Mononuclear cell (primary cell): ENCODE data around the gene DDX54. TPM values are rescaled to one million over a fixed set of nuclear protein-coding genes. Genes with fewer than 3 reads are reported as not detected.

Experiments used
- H3K27me3 ChIP-seq: 2 replicates; pipeline ENCODE4 v1.6.0; 2011; ENCODE audit warnings: low read length, control low read depth; ENCODE audit not compliant: insufficient read depth
- H3K4me1 ChIP-seq: 2 replicates; pipeline ENCODE4 v1.5.1; 2011; ENCODE audit warnings: mild to moderate bottlenecking, low read length, control low read depth; ENCODE audit not compliant: insufficient read depth
- H3K4me3 ChIP-seq: 2 replicates; pipeline ENCODE4 v1.5.1; 2011; ENCODE audit warnings: mild to moderate bottlenecking, low read length, moderate library complexity
- H3K9me3 ChIP-seq: 2 replicates; pipeline ENCODE4 v1.5.1; 2011; ENCODE audit warnings: low read depth, mild to moderate bottlenecking, control low read depth, low read length
- total RNA-seq: library from RNA; depleted of rRNA; stranded (reverse); fragments of >200 nt; gene quantifications from one replicate; pipeline ENCODE4 v1.2.3, GENCODE V29; 2012

Gene DDX54
- total RNA-seq, 1 donor = 31.7 TPM

GRCh38 chr12:113184900-113185179, 438 bp downstream of the DDX54 start:
- no peaks in the 10 kb centered on the region for H3K9me3 ChIP-seq
- no peaks in the 10 kb centered on the region for H3K27me3 ChIP-seq
- H3K4me3 ChIP-seq = peak overlapping the region; percentile 97
- peaks cover 39% of the 10 kb centered on the region for H3K4me1 ChIP-seq

GRCh38 chr12:113184098-113184899, 979 bp downstream of the DDX54 start:
- H3K27me3 ChIP-seq = no peaks in the 10 kb centered on the region
- no peaks in the 10 kb centered on the region for H3K9me3 ChIP-seq
- H3K4me1 ChIP-seq = peaks cover 39% of the 10 kb centered on the region
- H3K4me3 ChIP-seq = peak overlapping the region; percentile 97

- no peaks in the 10 kb centered on the region for H3K9me3 ChIP-seq
- no peaks in the 10 kb centered on the region for H3K27me3 ChIP-seq
- H3K4me3 ChIP-seq = no peak overlapping the region
- peaks cover 39% of the 10 kb centered on the region for H3K4me1 ChIP-seq
Measured at GRCh38 chr12:113183030-113183589, 2.2 kb downstream of the DDX54 start.

GRCh38 chr12:113181975-113182374, 3.3 kb downstream of the DDX54 start:
- H3K4me1 ChIP-seq = peaks cover 30% of the 10 kb centered on the region
- H3K9me3 ChIP-seq = no peaks in the 10 kb centered on the region
- no peak overlapping the region for H3K4me3 ChIP-seq
- no peaks in the 10 kb centered on the region for H3K27me3 ChIP-seq

GRCh38 chr12:113180333-113180732, 4.9 kb downstream of the DDX54 start:
- Histone ChIP-seq H3K27me3 (no peaks in the 10 kb centered on the region), H3K4me1 (peaks cover 18% of the 10 kb centered on the region), H3K9me3 (no peaks in the 10 kb centered on the region), H3K4me3 (no peak overlapping the region)

GRCh38 chr12:113179023-113179422, 6.3 kb downstream of the DDX54 start:
- H3K4me1 ChIP-seq = peaks cover 12% of the 10 kb centered on the region
- no peak overlapping the region for H3K4me3 ChIP-seq

GRCh38 chr12:113174461-113175384, 10.6 kb downstream of the DDX54 start:
- no peaks in the 10 kb centered on the region for H3K27me3 ChIP-seq
- no peaks in the 10 kb centered on the region for H3K9me3 ChIP-seq
- no peaks in the 10 kb centered on the region for H3K4me1 ChIP-seq
- no peak overlapping the region for H3K4me3 ChIP-seq

More at GRCh38 chr12:113179023-113179422, 6.3 kb downstream of the DDX54 start:
- H3K9me3 ChIP-seq = no peaks in the 10 kb centered on the region
- no peaks in the 10 kb centered on the region for H3K27me3 ChIP-seq

- no peaks in the 10 kb centered on the region for H3K4me1 ChIP-seq
- no peaks in the 10 kb centered on the region for H3K27me3 ChIP-seq
- no peak overlapping the region for H3K4me3 ChIP-seq
- no peaks in the 10 kb centered on the region for H3K9me3 ChIP-seq
Measured at GRCh38 chr12:113173081-113173698, 12.1 kb downstream of the DDX54 start.

- Histone ChIP-seq H3K4me3 (no peak overlapping the region), H3K27me3 (no peaks in the 10 kb centered on the region), H3K4me1 (no peaks in the 10 kb centered on the region), H3K9me3 (no peaks in the 10 kb centered on the region)
Measured at GRCh38 chr12:113172185-113172584, 13.1 kb downstream of the DDX54 start.

GRCh38 chr12:113171543-113171942, 13.7 kb downstream of the DDX54 start:
- Histone ChIP-seq H3K9me3 (no peaks in the 10 kb centered on the region), H3K4me1 (no peaks in the 10 kb centered on the region), H3K27me3 (no peaks in the 10 kb centered on the region), H3K4me3 (no peak overlapping the region)

GRCh38 chr12:113170926-113171325, 14.4 kb downstream of the DDX54 start:
- Histone ChIP-seq H3K9me3 (no peaks in the 10 kb centered on the region), H3K27me3 (no peaks in the 10 kb centered on the region), H3K4me3 (no peak overlapping the region), H3K4me1 (no peaks in the 10 kb centered on the region)

- Histone ChIP-seq H3K27me3 (no peaks in the 10 kb centered on the region), H3K4me3 (no peak overlapping the region), H3K4me1 (no peaks in the 10 kb centered on the region), H3K9me3 (no peaks in the 10 kb centered on the region)
Measured at GRCh38 chr12:113170457-113170856, 14.8 kb downstream of the DDX54 start.

GRCh38 chr12:113169697-113170096, 15.6 kb downstream of the DDX54 start:
- no peaks in the 10 kb centered on the region for H3K4me1 ChIP-seq
- no peaks in the 10 kb centered on the region for H3K27me3 ChIP-seq
- no peak overlapping the region for H3K4me3 ChIP-seq
- no peaks in the 10 kb centered on the region for H3K9me3 ChIP-seq

- H3K27me3 ChIP-seq = no peaks in the 10 kb centered on the region
- H3K4me3 ChIP-seq = no peak overlapping the region
- H3K4me1 ChIP-seq = no peaks in the 10 kb centered on the region
- H3K9me3 ChIP-seq = no peaks in the 10 kb centered on the region
Measured at GRCh38 chr12:113167868-113168267, 17.4 kb downstream of the DDX54 start.
